ENCODE measurements around the gene UNC13B.

UNC13B gene

DNA sequence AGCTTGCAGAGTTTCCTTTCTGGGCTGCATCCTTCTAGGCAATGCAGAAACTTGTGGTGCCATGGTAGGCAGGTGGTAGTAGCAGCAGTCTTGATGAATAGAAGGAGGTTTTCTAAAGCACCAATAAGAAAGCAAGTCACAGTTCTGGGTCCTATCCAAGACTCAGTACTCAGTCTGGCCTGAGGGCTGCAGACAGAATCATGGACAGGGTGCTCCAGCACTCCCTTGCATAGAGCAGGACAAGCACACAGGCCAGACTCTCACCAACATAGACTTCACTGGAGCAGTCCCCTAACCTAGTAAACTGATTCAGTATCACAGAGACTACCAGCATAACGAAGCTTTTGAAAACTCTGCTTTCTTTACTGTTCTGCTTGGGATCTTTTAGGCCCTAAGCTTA, 194.1 kb downstream of the UNC13B start:
- ChIA-PET POLR2A (no interaction called here), CTCF (interaction anchor here (1.1 to 1.8 kb wide), 3 partner anchors 11 to 198 kb away, joined by 3 to 10 read pairs (median 8); no protein-coding TSS in a partner anchor)

DNA sequence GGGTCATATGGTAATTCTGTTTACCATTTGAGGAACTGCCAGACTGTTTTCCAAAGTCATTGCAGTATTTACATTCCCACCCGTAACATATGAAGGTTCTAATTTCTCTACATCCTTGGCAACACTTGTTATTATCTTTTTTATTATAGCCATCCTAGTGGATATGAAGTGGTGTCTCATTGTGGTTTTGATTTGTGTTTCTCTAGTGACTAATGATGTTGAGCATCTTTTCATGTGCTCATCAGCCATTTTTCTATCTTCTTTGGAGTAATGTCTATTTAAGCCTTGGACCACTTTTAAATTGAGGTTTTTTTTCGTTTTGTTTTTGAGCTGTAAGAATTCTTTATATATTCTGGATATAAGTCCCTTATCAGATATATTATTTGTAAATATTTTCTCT, 195.3 kb downstream of the UNC13B start:
- TF ChIP-seq, protein P1, sequence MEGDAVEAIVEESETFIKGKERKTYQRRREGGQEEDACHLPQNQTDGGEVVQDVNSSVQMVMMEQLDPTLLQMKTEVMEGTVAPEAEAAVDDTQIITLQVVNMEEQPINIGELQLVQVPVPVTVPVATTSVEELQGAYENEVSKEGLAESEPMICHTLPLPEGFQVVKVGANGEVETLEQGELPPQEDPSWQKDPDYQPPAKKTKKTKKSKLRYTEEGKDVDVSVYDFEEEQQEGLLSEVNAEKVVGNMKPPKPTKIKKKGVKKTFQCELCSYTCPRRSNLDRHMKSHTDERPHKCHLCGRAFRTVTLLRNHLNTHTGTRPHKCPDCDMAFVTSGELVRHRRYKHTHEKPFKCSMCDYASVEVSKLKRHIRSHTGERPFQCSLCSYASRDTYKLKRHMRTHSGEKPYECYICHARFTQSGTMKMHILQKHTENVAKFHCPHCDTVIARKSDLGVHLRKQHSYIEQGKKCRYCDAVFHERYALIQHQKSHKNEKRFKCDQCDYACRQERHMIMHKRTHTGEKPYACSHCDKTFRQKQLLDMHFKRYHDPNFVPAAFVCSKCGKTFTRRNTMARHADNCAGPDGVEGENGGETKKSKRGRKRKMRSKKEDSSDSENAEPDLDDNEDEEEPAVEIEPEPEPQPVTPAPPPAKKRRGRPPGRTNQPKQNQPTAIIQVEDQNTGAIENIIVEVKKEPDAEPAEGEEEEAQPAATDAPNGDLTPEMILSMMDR (IDR thresholded peaks at IDR 0.05; ENCODE audit: insufficient read depth, low read length, missing control alignments), result no peak
- H3K4me3 ChIP-seq (ENCODE audit: low read depth, low read length), result no peak overlapping the region
- DNase-seq (ENCODE audit: low read depth, low spot score), result no peak
- ChIA-PET CTCF (no interaction called here), POLR2A (no interaction called here)

More for the DNA sequence above, 194.1 kb downstream of the UNC13B start:
- TF ChIP-seq, protein P1 (IDR thresholded peaks at IDR 0.05; ENCODE audit: insufficient read depth, low read length, missing control alignments), result no peak
- H3K4me3 ChIP-seq (ENCODE audit: low read depth, low read length), result no peak overlapping the region
- no peak for DNase-seq (ENCODE audit: low read depth, low spot score)

- POLR2A ChIA-PET, result no interaction called here
- CTCF ChIA-PET, result no interaction called here
- no peak for DNase-seq (ENCODE audit: low read depth, low spot score)
- TF ChIP-seq, protein P1 (IDR thresholded peaks at IDR 0.05; ENCODE audit: insufficient read depth, low read length, missing control alignments), result no peak
- no peak overlapping the region for H3K4me3 ChIP-seq (ENCODE audit: low read depth, low read length)
Measured at GRCh38 chr9:35357826-35358225, 196.0 kb downstream of the UNC13B start.

DNA sequence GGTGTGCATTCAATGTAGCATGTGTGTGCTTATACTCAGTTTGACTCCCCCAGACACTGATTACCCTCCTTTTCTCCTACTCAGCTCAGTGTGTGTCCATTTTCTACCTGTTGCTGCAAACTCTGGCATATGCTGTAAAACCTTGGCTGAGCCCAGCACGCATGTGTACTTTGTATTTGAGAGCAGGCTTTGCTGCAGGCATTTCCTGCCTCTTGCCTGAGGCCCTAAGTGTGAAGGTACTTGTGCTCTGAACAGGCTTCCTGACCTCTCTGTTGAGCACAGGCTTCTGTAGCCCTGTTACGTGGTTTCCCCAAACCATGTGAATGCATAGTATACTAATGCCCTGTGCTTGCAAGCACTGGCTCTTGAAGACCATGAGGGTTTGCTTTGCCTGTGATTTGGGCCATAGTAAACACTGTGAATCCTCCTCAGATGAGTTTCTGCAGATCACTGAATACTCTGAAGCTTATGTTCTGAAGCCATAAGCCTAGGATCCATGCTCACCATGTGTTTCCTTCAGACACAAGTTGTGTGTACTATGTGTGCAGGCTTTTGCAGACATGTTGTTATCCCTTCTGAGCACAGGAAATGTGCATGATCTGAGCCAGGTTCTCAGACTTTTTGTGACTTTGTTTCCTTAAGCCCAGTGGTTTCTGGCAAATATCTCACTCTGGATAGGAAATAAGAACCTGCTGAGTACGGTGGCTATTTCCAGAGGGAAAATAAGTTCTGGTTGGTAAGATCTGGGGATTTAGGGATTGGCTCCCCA, 203.2 kb downstream of the UNC13B start:
- ChIA-PET CTCF (interaction anchor here (0.9 to 1.0 kb wide), 2 partner anchors 20 to 269 kb away, joined by 3 read pairs; partner anchors contain the start of gene PIGO), POLR2A (no interaction called here)
- no peak overlapping the region for H3K4me3 ChIP-seq (ENCODE audit: low read depth, low read length)
- DNase-seq (ENCODE audit: low read depth, low spot score), result no peak
- TF ChIP-seq, protein P1 (IDR thresholded peaks at IDR 0.05; ENCODE audit: insufficient read depth, low read length, missing control alignments), result no peak

DNA sequence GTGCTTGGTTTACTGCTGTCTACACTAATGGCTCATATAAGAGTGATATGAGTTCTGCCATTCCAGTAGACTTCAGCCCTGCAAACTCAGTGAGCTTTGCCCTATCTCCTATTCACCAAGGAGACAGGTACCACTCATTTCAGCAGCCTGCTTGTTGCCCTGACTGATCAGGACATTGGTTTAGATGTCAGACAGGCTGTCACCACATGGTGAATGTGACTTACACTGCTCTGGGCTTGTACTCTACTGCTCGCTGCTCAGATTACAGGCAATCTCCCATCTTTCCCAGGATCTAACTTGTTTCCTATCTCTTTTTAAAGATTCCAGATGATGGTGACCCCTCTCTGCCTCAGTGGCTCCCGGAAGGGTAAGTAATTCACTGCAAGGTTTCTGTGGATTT, 204.8 kb downstream of the UNC13B start:
- ChIA-PET CTCF (interaction anchor here (0.9 kb wide), 1 partner anchor 18 kb away, joined by 3 read pairs; no protein-coding TSS in a partner anchor), POLR2A (no interaction called here)
- TF ChIP-seq, protein P1 (IDR thresholded peaks at IDR 0.05; ENCODE audit: insufficient read depth, low read length, missing control alignments), result no peak
- DNase-seq (ENCODE audit: low read depth, low spot score), result no peak
- no peak overlapping the region for H3K4me3 ChIP-seq (ENCODE audit: low read depth, low read length)

GRCh38 chr9:35367451-35367850, 205.6 kb downstream of the UNC13B start:
- peak; percentile 81 for DNase-seq (ENCODE audit: low read depth, low spot score)
- TF ChIP-seq, protein P1 (IDR thresholded peaks at IDR 0.05; ENCODE audit: insufficient read depth, low read length, missing control alignments), result no peak
- CTCF ChIA-PET, result interaction anchor here (0.9 to 3.9 kb wide), 3 partner anchors 18 to 261 kb away, joined by 3 to 22 read pairs (median 3); no protein-coding TSS in a partner anchor
- POLR2A ChIA-PET, result no interaction called here
- no peak overlapping the region for H3K4me3 ChIP-seq (ENCODE audit: low read depth, low read length)

All from AG04449 (cell line).